GM19099 (cell line): ENCODE data around the gene KRTAP2-1.

Experiments
- POLR2A ChIP-seq: IDR thresholded peaks from 3 replicates; pipeline ENCODE4 v1.6.1; 2011; ENCODE audit warnings: low read depth; ENCODE audit not compliant: insufficient read length; ENCODE audit errors: extremely low read depth

The KRTAP2-1 gene

GRCh38 chr17:40996829-40997228 lies 50.3 kb downstream of the KRTAP2-1 start:
- TF ChIP-seq POLR2A: no peak
